ENCODE measurements around the gene ARID5B. TPM values are rescaled to one million over a fixed set of nuclear protein-coding genes. Genes with fewer than 3 reads are reported as not detected.

ARID5B gene
- total RNA-seq, 2 experiments from 2014 or later = 49.2 to 51.3 TPM

DNA sequence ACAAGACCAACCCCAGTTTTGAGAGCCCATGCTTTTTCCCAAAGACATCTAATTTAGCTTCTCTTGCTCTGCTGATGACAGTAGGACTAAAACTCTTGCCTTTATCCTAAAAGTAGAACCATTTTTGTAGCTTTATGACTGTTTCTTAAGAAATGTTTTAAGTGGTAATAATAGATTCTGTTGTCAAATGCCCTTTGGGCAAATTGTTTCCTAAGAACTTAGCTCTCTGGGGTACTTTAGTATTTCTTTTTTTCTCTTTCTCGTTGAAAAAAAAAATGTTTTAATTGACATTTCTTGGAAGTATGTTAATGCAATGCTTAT, 157.4 kb downstream of the ARID5B start:
- H3K4me3 Mint-ChIP-seq = no peak overlapping the region
- DNase-seq = no peak
- POLR2A ChIA-PET = interaction anchor here (0.8 to 1.5 kb wide), 3 partner anchors 9 to 159 kb away, joined by 3 to 4 read pairs (median 3); no protein-coding TSS in a partner anchor
- no peak overlapping the region for H3K27ac Mint-ChIP-seq
- H3K27me3 Mint-ChIP-seq = no peaks in the 10 kb centered on the region
- no peaks in the 10 kb centered on the region for H3K9me3 ChIP-seq (ENCODE audit: control insufficient read depth in 1 of 2, insufficient read depth in 1 of 2, low read length in 2 of 2)
- H3K9me3 Mint-ChIP-seq = no peaks in the 10 kb centered on the region
- H3K27me3 ChIP-seq (ENCODE audit: control insufficient read depth in 1 of 2, insufficient read depth in 2 of 2, low read length in 2 of 2) = no peaks in the 10 kb centered on the region
- no peak overlapping the region for H3K4me3 ChIP-seq (ENCODE audit: low read length)
- intact Hi-C loops (cut with DNase I, micrococcal nuclease) = no loop called here
- no peak overlapping the region for H3K27ac ChIP-seq (ENCODE audit: low read depth in 1 of 2, low read length in 2 of 2)
- H3K4me1 Mint-ChIP-seq (ENCODE audit: low read depth) = peaks cover 89% of the 10 kb centered on the region
- H3K36me3 Mint-ChIP-seq (ENCODE audit: low read depth) = peaks cover 100% of the 10 kb centered on the region
- ATAC-seq (ENCODE audit: poor library complexity) = no peak
- peaks cover 56% of the 10 kb centered on the region for H3K36me3 ChIP-seq (ENCODE audit: insufficient read depth, low read length)
- peaks cover 27% of the 10 kb centered on the region for H3K4me1 ChIP-seq (ENCODE audit: insufficient read depth, low read length)
- TF ChIP-seq, protein P1, sequence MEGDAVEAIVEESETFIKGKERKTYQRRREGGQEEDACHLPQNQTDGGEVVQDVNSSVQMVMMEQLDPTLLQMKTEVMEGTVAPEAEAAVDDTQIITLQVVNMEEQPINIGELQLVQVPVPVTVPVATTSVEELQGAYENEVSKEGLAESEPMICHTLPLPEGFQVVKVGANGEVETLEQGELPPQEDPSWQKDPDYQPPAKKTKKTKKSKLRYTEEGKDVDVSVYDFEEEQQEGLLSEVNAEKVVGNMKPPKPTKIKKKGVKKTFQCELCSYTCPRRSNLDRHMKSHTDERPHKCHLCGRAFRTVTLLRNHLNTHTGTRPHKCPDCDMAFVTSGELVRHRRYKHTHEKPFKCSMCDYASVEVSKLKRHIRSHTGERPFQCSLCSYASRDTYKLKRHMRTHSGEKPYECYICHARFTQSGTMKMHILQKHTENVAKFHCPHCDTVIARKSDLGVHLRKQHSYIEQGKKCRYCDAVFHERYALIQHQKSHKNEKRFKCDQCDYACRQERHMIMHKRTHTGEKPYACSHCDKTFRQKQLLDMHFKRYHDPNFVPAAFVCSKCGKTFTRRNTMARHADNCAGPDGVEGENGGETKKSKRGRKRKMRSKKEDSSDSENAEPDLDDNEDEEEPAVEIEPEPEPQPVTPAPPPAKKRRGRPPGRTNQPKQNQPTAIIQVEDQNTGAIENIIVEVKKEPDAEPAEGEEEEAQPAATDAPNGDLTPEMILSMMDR (IDR thresholded peaks at IDR 0.05) = no peak
- CTCF ChIA-PET = interaction anchor here (0.9 to 1.2 kb wide), 2 partner anchors 18 to 186 kb away, joined by 3 to 4 read pairs; no protein-coding TSS in a partner anchor

- Histone ChIP-seq H3K27me3 (ENCODE audit: control insufficient read depth in 1 of 2, insufficient read depth in 2 of 2, low read length in 2 of 2) (no peaks in the 10 kb centered on the region), H3K4me1 (ENCODE audit: insufficient read depth, low read length) (peaks cover 27% of the 10 kb centered on the region), H3K36me3 (ENCODE audit: insufficient read depth, low read length) (peaks cover 60% of the 10 kb centered on the region), H3K27ac (ENCODE audit: low read depth in 1 of 2, low read length in 2 of 2) (no peak overlapping the region), H3K4me3 (ENCODE audit: low read length) (no peak overlapping the region), H3K9me3 (ENCODE audit: control insufficient read depth in 1 of 2, insufficient read depth in 1 of 2, low read length in 2 of 2) (no peaks in the 10 kb centered on the region)
- H3K4me1 Mint-ChIP-seq (ENCODE audit: low read depth) = peaks cover 89% of the 10 kb centered on the region
- CTCF ChIA-PET = interaction anchor here (0.9 to 1.2 kb wide), 4 partner anchors 19 to 185 kb away, joined by 3 to 4 read pairs (median 3); no protein-coding TSS in a partner anchor
- peak overlapping the region; percentile 55 for H3K27ac Mint-ChIP-seq
- DNase-seq = no peak
- peaks cover 100% of the 10 kb centered on the region for H3K36me3 Mint-ChIP-seq (ENCODE audit: low read depth)
- H3K9me3 Mint-ChIP-seq = no peaks in the 10 kb centered on the region
- H3K27me3 Mint-ChIP-seq = no peaks in the 10 kb centered on the region
- TF ChIP-seq, protein P1 (IDR thresholded peaks at IDR 0.05) = no peak
- POLR2A ChIA-PET = interaction anchor here (0.8 to 1.5 kb wide), 3 partner anchors 10 to 159 kb away, joined by 3 to 4 read pairs (median 3); no protein-coding TSS in a partner anchor
- no peak for ATAC-seq (ENCODE audit: poor library complexity)
- intact Hi-C loops (cut with DNase I, micrococcal nuclease) = no loop called here
- H3K4me3 Mint-ChIP-seq = no peak overlapping the region
Observed at GRCh38 chr10:62059217-62059920, 157.9 kb downstream of the ARID5B start.

DNA sequence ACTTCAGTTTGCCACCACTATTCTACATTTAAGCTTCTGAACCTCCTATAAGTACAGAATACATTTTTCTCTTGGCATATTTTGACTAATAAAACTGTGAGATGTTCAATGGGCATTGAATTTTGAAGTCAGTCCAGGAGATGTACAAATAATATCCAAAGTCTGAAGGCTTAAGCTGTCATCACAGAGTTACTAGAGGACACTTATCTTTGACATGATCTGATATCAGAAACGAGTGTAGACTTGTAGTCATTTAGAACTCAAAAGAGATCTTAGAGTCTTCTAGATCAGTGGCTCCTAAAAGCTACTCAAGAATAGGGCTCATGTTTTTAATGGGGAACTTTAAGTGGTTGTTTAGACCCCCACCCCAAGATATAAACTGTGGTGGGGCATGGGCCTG, 160.5 kb downstream of the ARID5B start:
- TF ChIP-seq, protein P1 (IDR thresholded peaks at IDR 0.05) = no peak
- Mint-ChIP-seq H3K4me3 (no peak overlapping the region), H3K9me3 (no peaks in the 10 kb centered on the region), H3K27me3 (no peaks in the 10 kb centered on the region), H3K36me3 (ENCODE audit: low read depth) (peaks cover 99% of the 10 kb centered on the region), H3K27ac (peak overlapping the region; percentile 15), H3K4me1 (ENCODE audit: low read depth) (peaks cover 79% of the 10 kb centered on the region)
- H3K4me1 ChIP-seq (ENCODE audit: insufficient read depth, low read length) = peaks cover 9% of the 10 kb centered on the region
- CTCF ChIA-PET = interaction anchor here (0.7 to 1.2 kb wide), 3 partner anchors 11 to 183 kb away, joined by 3 to 5 read pairs (median 4); no protein-coding TSS in a partner anchor
- ATAC-seq (ENCODE audit: poor library complexity) (no peak), DNase-seq (no peak)
- POLR2A ChIA-PET = interaction anchor here (0.9 kb wide), 1 partner anchor 121 kb away, joined by 3 read pairs; no protein-coding TSS in a partner anchor
- H3K27me3 ChIP-seq (ENCODE audit: control insufficient read depth in 1 of 2, insufficient read depth in 2 of 2, low read length in 2 of 2) = no peaks in the 10 kb centered on the region
- peaks cover 69% of the 10 kb centered on the region for H3K36me3 ChIP-seq (ENCODE audit: insufficient read depth, low read length)
- no peak overlapping the region for H3K4me3 ChIP-seq (ENCODE audit: low read length)
- no peaks in the 10 kb centered on the region for H3K9me3 ChIP-seq (ENCODE audit: control insufficient read depth in 1 of 2, insufficient read depth in 1 of 2, low read length in 2 of 2)
- no peak overlapping the region for H3K27ac ChIP-seq (ENCODE audit: low read depth in 1 of 2, low read length in 2 of 2)
- intact Hi-C loops (cut with DNase I, micrococcal nuclease) = no loop called here
